Spleen (tissue), 11 donors: ENCODE data around the gene ATP5PO. TPM values are rescaled to one million over a fixed set of nuclear protein-coding genes. Genes with fewer than 3 reads are reported as not detected.
"Not testable (repeated sequence)": the region's sequence is repeated elsewhere in the genome, so short reads cannot be mapped to it uniquely, and the experiment has no call there.

ENCODE experiments used
- DNase-seq: peaks from one replicate; pipeline ENCODE4 v3.0.0-alpha.2; 2020
- H3K27ac ChIP-seq, 8 donors: fragments of 200-600 bp; sonication (generic) in 7 of 8; 1 replicate in 4 of 8; 2 replicates in 4 of 8; pipeline versions ENCODE4 v1.5.0 to v1.8.0; 2016 to 2021; ENCODE audit warnings: inconsistent platforms in 4 of 8, mild to moderate bottlenecking in 4 of 8, moderate library complexity in 1 of 8
- H3K27me3 ChIP-seq, 7 donors: fragments of 200-600 bp; sonication (generic) in 6 of 7; replicated peaks in 1 of 7; 1 replicate in 4 of 7; 2 replicates in 3 of 7; pipeline versions ENCODE4 v1.5.0 to v1.8.0; 2016 to 2021; ENCODE audit warnings: inconsistent platforms in 3 of 7, mild to moderate bottlenecking in 1 of 7
- H3K36me3 ChIP-seq, 6 donors: fragments of 200-600 bp; sonication (generic) in 5 of 6; 1 replicate in 4 of 6; 2 replicates in 2 of 6; pipeline versions ENCODE4 v1.5.0 to v1.8.0; 2016 to 2021; ENCODE audit warnings: inconsistent platforms in 2 of 6
- H3K4me1 ChIP-seq, 6 donors: fragments of 200-600 bp; sonication (generic) in 5 of 6; 1 replicate in 3 of 6; 2 replicates in 3 of 6; pipeline versions ENCODE4 v1.5.0 to v1.8.0; 2016 to 2021; ENCODE audit warnings: inconsistent platforms in 3 of 6
- H3K4me3 ChIP-seq, 8 donors: fragments of 200-600 bp; sonication (generic) in 7 of 8; 1 replicate in 4 of 8; 2 replicates in 4 of 8; pipeline versions ENCODE4 v1.5.0 to v1.8.0; 2016 to 2021; ENCODE audit warnings: inconsistent platforms in 4 of 8, mild to moderate bottlenecking in 4 of 8, moderate library complexity in 2 of 8
- H3K9me3 ChIP-seq, 8 donors: fragments of 200-600 bp; sonication (generic) in 7 of 8; 1 replicate in 4 of 8; 2 replicates in 4 of 8; pipeline versions ENCODE4 v1.5.0 to v1.8.0; 2016 to 2021; ENCODE audit warnings: inconsistent platforms in 4 of 8
- CTCF ChIP-seq, 11 experiments: fragments of 200-600 bp in 7 of 11; fragments of 450-650 bp in 4 of 11; sonication (generic) in 4 of 11; IDR thresholded peaks in 8 of 11; conservative IDR thresholded peaks in 3 of 11; 1 replicate in 7 of 11; 2 replicates in 4 of 11; pipeline versions ENCODE4 v1.4.0 to v1.8.0; 2016 to 2021; ENCODE audit warnings: antibody characterized with exemption in 11 of 11, inconsistent platforms in 4 of 11, mild to moderate bottlenecking in 1 of 11
- POLR2A ChIP-seq, 3 donors: fragments of 450-650 bp; IDR thresholded peaks; one replicate each; pipeline ENCODE4 v1.5.1; 2017; ENCODE audit warnings: antibody characterized with exemption in 3 of 3, mild to moderate bottlenecking in 1 of 3
- POLR2AphosphoS5 ChIP-seq, 3 donors: sonication (generic); formaldehyde crosslinking; IDR thresholded peaks; one replicate each; pipeline ENCODE4 v1.5.1; 2017; ENCODE audit warnings: antibody characterized with exemption in 3 of 3
- WGBS, 5 donors: extraction: QIAGEN DNeasy Blood & Tissue Kit in 3 of 5; methylation state at CpG; one replicate each; pipeline versions ENCODE4 v1.1.5 to v1.1.7; 2013 to 2018; 5-methylcytosine and 5-hydroxymethylcytosine counted together
- intact Hi-C: fragments of 100-400 bp; cut with DNase I; formaldehyde crosslinking; loops from one replicate; pipeline ENCODE4 v1.15.0; 2023; ENCODE audit warnings: low total_unique reads
- polyA plus RNA-seq, 3 donors: library from polyadenylated mRNA; stranded (reverse); fragments of 200-250 nt; gene quantifications; one replicate each; pipeline ENCODE4 v1.2.1, GENCODE V29; 2013
- total RNA-seq, 7 donors: library from RNA; depleted of rRNA in 3 of 7; stranded (reverse); fragments of >200 nt in 3 of 7; fragmentation: NEBNext Ultra II Directional in 4 of 7; extraction: Animal tissue kit (Norgen Biotek cat#: 25700) in 4 of 7; gene quantifications; one replicate each; pipeline versions ENCODE4 v1.1.0 to v1.2.1, GENCODE V29; 2016 to 2021
- donor health status: healthy with polysubstance abuse.
- donor health status: DM: no; HTN: no; CAD: no; lungs with moderate emphysema.
- donor health status: DM: no; HTN: no; CAD: no.
- donor health status: Bipolar disorder and iron deficiency.
- donor health status: healthy.
- donor health status: DM: no; HTN: no; CAD: no.
- donor health status: DM: yes; HTN: yes; CAD: no.

ATP5PO gene
- total and polyA plus RNA-seq, 10 donors = 97.6 to 286 (median 127) TPM

DNA sequence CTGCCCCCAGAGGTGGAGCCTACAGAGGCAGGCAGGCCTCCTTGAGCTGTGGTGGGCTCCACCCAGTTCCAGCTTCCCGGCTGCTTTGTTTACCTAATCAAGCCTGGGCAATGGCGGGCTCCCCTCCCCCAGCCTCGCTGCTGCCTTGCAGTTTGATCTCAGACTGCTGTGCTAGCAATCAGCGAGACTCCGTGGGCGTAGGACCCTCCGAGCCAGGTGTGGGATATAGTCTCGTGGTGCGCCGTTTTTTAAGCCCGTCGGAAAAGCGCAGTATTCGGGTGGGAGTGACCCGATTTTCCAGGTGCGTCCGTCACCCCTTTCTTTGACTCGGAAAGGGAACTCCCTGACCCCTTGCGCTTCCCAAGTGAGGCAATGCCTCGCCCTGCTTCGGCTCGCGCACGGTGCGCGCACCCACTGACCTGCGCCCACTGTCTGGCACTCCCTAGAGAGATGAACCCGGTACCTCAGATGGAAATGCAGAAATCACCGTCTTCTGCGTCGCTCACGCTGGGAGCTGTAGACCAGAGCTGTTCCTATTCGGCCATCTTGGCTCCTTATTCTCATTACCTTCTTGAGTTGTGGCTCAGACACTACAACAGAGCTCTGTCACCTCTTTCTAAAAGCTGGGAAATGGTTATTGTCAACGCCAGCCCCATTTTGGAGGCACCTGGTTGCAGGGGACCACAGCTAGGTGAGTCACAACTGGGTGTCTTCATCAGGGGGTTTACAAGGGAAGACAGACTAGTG lies 15.6 kb upstream of the ATP5PO start:
- H3K36me3 ChIP-seq, intact Hi-C loops, H3K27me3 ChIP-seq, DNase-seq, H3K9me3 ChIP-seq: not testable (repeated sequence)
- peak overlapping the region; percentile 40 to 71 (median 44) for H3K4me3 ChIP-seq
- peak overlapping the region; percentile 45 to 84 (median 79) for H3K27ac ChIP-seq
- TF ChIP-seq POLR2AphosphoS5 (IDR thresholded peaks at IDR 0.05) = peak in 2 of 3 donors; percentile 20 to 59
- WGBS, 5 donors = 62 to 89% (median 80%) methylated on average over 6 to 13 of the region's 34 CpGs
- peaks cover 0 to 44% (median 14%) of the 10 kb centered on the region in 6 donors for H3K4me1 ChIP-seq

GRCh38 chr21:33926248-33926647 lies 10.6 kb upstream of the ATP5PO start:
- H3K27me3 ChIP-seq, DNase-seq, H3K4me3 ChIP-seq, H3K27ac ChIP-seq, intact Hi-C loops, H3K9me3 ChIP-seq, H3K36me3 ChIP-seq: not testable (repeated sequence)
- WGBS, 5 donors = 84 to 100% (median 94%) methylated on average over 1 to 2 of the region's 2 CpGs
- H3K4me1 ChIP-seq = peaks cover 0 to 13% (median 4%) of the 10 kb centered on the region in 6 donors

DNA sequence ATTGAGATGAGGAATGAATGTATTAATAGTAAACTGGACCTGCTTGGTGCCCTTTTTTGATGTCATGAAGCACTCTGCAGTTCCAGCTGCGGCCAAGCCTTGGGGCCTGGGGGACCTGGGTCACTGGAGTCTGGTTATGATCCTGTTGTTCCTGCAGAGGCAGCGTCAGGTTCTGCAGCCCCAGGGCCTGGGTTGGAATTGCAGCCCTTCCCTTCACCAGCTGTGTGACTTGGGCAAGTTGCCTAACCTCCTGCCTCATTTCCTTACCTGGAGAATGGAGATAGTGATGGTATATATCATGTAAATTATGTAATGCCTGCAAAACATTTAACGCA lies 9.1 kb upstream of the ATP5PO start:
- DNase-seq = no peak
- Histone ChIP-seq H3K9me3 (no peaks in the 10 kb centered on the region), H3K27ac (no peak overlapping the region), H3K4me1 (peaks cover 0 to 13% (median 4%) of the 10 kb centered on the region in 6 donors), H3K4me3 (no peak overlapping the region), H3K27me3 (no peaks in the 10 kb centered on the region), H3K36me3 (no peaks in the 10 kb centered on the region)
- intact Hi-C loops = loop anchor here (5.0 kb wide), 1 partner anchor 423 kb away; no protein-coding TSS in a partner anchor
- TF ChIP-seq POLR2AphosphoS5 (IDR thresholded peaks at IDR 0.05) = no peak
- TF ChIP-seq CTCF (IDR thresholded peaks at IDR 0.05 in 8 of 11, conservative IDR thresholded peaks at IDR 0.05 in 3 of 11) = no peak
- no peak for TF ChIP-seq POLR2A (IDR thresholded peaks at IDR 0.05)
- WGBS, 5 donors = 62 to 87% (median 64%) methylated on average over 3 of the region's 3 CpGs

DNA sequence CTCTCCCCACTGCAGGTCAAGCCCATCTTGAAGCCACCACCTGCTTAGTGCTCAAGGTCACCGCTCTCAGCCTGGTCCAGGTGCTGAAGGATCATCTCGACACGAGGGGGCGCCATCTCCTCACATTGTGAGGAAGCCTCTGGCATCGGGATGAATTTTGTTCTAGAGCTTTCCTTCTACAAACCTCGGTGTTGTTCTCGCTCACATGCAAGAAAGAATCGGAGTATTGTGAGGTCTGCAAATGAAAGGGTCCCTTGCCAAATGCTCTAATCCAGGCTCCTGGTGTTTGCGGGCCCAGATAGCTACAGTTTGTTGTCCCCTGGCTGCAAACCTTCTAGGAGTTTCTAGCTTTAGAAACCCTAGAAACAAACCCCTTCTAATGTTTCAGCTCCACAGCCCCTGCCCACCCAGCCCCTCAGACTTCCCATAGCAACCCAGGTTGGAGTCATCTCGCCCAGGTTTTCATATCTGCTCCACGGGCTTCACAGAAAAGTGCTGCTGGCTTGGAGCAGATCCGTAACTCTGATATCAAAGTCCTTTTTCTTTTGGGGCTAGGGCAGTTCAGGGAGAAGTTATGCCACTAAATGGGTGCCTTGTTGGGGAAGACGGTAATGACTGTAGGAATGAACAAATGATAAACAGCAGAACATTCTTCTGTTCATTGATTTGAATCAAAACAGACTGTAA lies 8.6 kb upstream of the ATP5PO start:
- Histone ChIP-seq H3K4me3 (no peak overlapping the region), H3K27me3 (no peaks in the 10 kb centered on the region), H3K9me3 (no peaks in the 10 kb centered on the region), H3K4me1 (peaks cover 0 to 13% (median 4%) of the 10 kb centered on the region in 6 donors), H3K27ac (peak overlapping the region in 1 of 8 donors; percentile 33), H3K36me3 (no peaks in the 10 kb centered on the region)
- intact Hi-C loops = loop anchor here (5.0 kb wide), 1 partner anchor 423 kb away; no protein-coding TSS in a partner anchor
- TF ChIP-seq POLR2AphosphoS5 (IDR thresholded peaks at IDR 0.05) (peak in 1 of 3 donors; percentile 53), CTCF (IDR thresholded peaks at IDR 0.05 in 8 of 11, conservative IDR thresholded peaks at IDR 0.05 in 3 of 11) (peak; percentile 83 to 96 (median 91)), POLR2A (IDR thresholded peaks at IDR 0.05) (no peak)
- DNase-seq = peak; percentile 96
- WGBS, 5 donors = 28 to 45% (median 30%) methylated on average over 9 to 13 of the region's 13 CpGs

DNA sequence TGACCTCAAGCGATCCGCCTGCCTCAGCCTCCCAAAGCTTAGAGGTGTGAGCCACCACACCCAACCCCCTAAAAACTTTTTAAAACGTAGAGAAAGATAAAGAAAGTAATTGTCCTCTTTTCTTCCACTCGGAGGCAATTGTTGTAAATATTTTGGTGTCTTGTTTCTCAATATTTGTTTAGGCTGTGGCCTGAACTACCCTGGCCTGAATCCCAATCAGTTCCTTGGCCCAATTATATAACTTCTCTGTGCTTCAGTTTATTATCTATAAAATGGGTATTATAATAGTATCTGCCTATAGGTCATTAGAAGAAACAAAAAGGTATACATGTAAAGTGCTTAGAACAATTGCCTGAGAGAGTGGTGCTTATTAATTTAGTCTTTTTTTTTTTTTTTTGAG lies 1.8 kb upstream of the ATP5PO start:
- Histone ChIP-seq H3K4me1 (peaks cover 12 to 35% (median 27%) of the 10 kb centered on the region in 6 donors), H3K9me3 (no peaks in the 10 kb centered on the region), H3K36me3 (peaks cover 0 to 16% (median 8%) of the 10 kb centered on the region in 6 donors), H3K27me3 (no peaks in the 10 kb centered on the region), H3K27ac (no peak overlapping the region), H3K4me3 (no peak overlapping the region)
- intact Hi-C loops = loop anchor here (5.0 kb wide), 1 partner anchor 700 kb away; the partner anchor contains the start of gene RCAN1
- no peak for DNase-seq
- 86 to 96% (median 89%) methylated on average over 4 of the region's 4 CpGs for WGBS, 5 donors
- TF ChIP-seq CTCF (IDR thresholded peaks at IDR 0.05 in 8 of 11, conservative IDR thresholded peaks at IDR 0.05 in 3 of 11) (no peak), POLR2A (IDR thresholded peaks at IDR 0.05) (no peak), POLR2AphosphoS5 (IDR thresholded peaks at IDR 0.05) (no peak)
